ENCODE results near the gene SOCS7.

DNA sequence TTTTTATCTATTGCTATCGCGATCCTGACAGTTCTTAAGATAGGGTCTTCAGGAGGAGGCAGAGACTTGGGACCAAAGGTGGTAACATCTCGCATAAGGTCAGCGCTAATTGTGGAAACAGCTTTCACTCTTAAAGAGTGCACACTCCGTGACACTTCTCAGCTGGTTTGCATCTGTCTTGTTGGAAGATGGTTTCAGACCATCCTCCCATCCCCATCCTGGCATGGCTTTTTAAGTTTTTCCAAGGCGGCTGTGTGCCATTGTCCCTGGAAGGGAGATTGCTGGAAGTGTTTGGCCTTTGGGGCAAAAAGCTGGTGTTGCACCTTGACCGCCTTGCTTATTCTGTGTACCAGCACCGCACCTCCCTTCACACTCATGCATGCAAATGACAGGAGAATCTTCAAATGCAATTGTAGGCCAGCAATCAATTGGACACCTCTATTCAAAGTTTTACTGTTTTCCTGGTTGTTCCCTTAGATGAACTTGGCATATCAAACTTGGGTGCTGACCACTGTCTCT, 1.5 kb downstream of the SOCS7 start:
- no peak for TF ChIP-seq YBX1 (IDR thresholded peaks at IDR 0.05)
- TF ChIP-seq GABPA (IDR thresholded peaks at IDR 0.05; ENCODE audit: low read depth), result no peak
- TF ChIP-seq NR2C1 (IDR thresholded peaks at IDR 0.05), result no peak
- no peak for TF ChIP-seq CTCF (IDR thresholded peaks at IDR 0.05 in 2 of 3, conservative IDR thresholded peaks at IDR 0.05 in 1 of 3; ENCODE audit: control insufficient read depth in 2 of 3, extremely low read depth in 1 of 3, insufficient read depth in 1 of 3, low read depth in 3 of 3, low read length in 3 of 3)
- TF ChIP-seq POLR2AphosphoS5 (IDR thresholded peaks at IDR 0.05; ENCODE audit: low read length), result no peak

All from GM12878 (cell line).